Measurements from ENCODE around the gene LUC7L. TPM values are rescaled to one million over a fixed set of nuclear protein-coding genes. Genes with fewer than 3 reads are reported as not detected.
"Not testable (repeated sequence)": the region's sequence is repeated elsewhere in the genome, so short reads cannot be mapped to it uniquely, and the experiment has no call there.

LUC7L gene
- total RNA-seq, 4 donors from 2014 or later: 109 to 180 (median 123) TPM

DNA sequence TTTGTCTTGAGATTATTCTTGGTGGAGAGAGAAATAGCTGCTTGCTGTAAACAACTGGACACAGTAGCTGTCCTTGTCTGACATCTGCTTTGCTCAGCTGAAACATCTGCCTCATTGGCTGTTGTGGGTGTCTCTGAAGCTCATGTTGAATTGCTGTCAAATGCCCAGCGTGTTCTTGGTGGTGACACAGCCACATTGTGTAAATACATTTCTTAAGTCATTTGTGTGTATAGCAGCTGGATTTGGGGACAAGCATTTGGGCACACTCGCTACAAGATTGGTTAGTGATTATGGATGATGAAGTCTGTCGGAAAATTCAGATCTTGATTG, 10.7 kb upstream of the LUC7L start:
- TF ChIP-seq EP300 (IDR thresholded peaks at IDR 0.05) (peak in 1 of 2 donors; percentile 60), POLR2A (IDR thresholded peaks at IDR 0.05) (peak in 1 of 2 donors; percentile 19)
- TF ChIP-seq, protein P1, sequence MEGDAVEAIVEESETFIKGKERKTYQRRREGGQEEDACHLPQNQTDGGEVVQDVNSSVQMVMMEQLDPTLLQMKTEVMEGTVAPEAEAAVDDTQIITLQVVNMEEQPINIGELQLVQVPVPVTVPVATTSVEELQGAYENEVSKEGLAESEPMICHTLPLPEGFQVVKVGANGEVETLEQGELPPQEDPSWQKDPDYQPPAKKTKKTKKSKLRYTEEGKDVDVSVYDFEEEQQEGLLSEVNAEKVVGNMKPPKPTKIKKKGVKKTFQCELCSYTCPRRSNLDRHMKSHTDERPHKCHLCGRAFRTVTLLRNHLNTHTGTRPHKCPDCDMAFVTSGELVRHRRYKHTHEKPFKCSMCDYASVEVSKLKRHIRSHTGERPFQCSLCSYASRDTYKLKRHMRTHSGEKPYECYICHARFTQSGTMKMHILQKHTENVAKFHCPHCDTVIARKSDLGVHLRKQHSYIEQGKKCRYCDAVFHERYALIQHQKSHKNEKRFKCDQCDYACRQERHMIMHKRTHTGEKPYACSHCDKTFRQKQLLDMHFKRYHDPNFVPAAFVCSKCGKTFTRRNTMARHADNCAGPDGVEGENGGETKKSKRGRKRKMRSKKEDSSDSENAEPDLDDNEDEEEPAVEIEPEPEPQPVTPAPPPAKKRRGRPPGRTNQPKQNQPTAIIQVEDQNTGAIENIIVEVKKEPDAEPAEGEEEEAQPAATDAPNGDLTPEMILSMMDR (IDR thresholded peaks at IDR 0.05): no peak
- Histone ChIP-seq H3K27ac (peak overlapping the region; percentile 36 to 90 (median 61)), H3K27me3 (no peaks in the 10 kb centered on the region), H3K4me3 (no peak overlapping the region), H3K4me1 (peaks cover 0 to 40% (median 18%) of the 10 kb centered on the region in 4 donors), H3K36me3 (no peaks in the 10 kb centered on the region), H3K9me3 (no peaks in the 10 kb centered on the region)
- WGBS, 2 donors: 41 to 43% methylated on average over 3 of the region's 3 CpGs
- no peak for DNase-seq (ENCODE audit: low spot score in 2 of 2)

GRCh38 chr16:234468-235305, 5.4 kb upstream of the LUC7L start, which contains the start of gene FAM234A:
FAM234A (plus strand) TSS chr16:234821; CDS start chr16:254414, 19,593 bp downstream.
- peak; percentile 79 to 88 for TF ChIP-seq EP300 (IDR thresholded peaks at IDR 0.05)
- TF ChIP-seq POLR2A (IDR thresholded peaks at IDR 0.05): peak; percentile 96 to 99
- TF ChIP-seq, protein P1 (IDR thresholded peaks at IDR 0.05): peak; percentile 30 to 72 (median 42)
- H3K9me3 ChIP-seq: no peaks in the 10 kb centered on the region
- DNase-seq (ENCODE audit: low spot score in 2 of 2): peak; percentile 92 to 93
- H3K4me3 ChIP-seq: peak within 1 kb of the TSS; percentile 56 to 99 (median 92)
- no peaks in the 10 kb centered on the region for H3K27me3 ChIP-seq
- peaks cover 0 to 23% (median 8%) of the 10 kb centered on the region in 4 donors for H3K4me1 ChIP-seq
- WGBS, 2 donors: 0% methylated on average over 58 to 62 of the region's 85 CpGs
- H3K36me3 ChIP-seq: no peaks in the 10 kb centered on the region
- H3K27ac ChIP-seq: peak within 1 kb of the TSS; percentile 76 to 100 (median 99)

GRCh38 chr16:230949-231348, 1.7 kb upstream of the LUC7L start:
- 80 to 90% methylated on average over 22 of the region's 22 CpGs for WGBS, 2 donors
- H3K4me3 ChIP-seq: no peak overlapping the region
- H3K4me1 ChIP-seq: peaks cover 0 to 44% (median 18%) of the 10 kb centered on the region in 4 donors
- H3K27ac ChIP-seq: no peak overlapping the region
- DNase-seq (ENCODE audit: low spot score in 2 of 2): no peak
- peaks cover 0 to 15% (median 4%) of the 10 kb centered on the region in 3 donors for H3K36me3 ChIP-seq
- H3K27me3 ChIP-seq: no peaks in the 10 kb centered on the region
- TF ChIP-seq EP300 (IDR thresholded peaks at IDR 0.05) (no peak), POLR2A (IDR thresholded peaks at IDR 0.05) (no peak)
- TF ChIP-seq, protein P1 (IDR thresholded peaks at IDR 0.05): no peak
- H3K9me3 ChIP-seq: no peaks in the 10 kb centered on the region

- WGBS, 2 donors: 96% methylated on average over 18 of the region's 18 CpGs
- Histone ChIP-seq H3K36me3 (peaks cover 0 to 21% (median 9%) of the 10 kb centered on the region in 3 donors), H3K4me1 (peaks cover 0 to 38% (median 13%) of the 10 kb centered on the region in 4 donors)
- not testable (repeated sequence) for H3K27ac ChIP-seq; H3K4me3 ChIP-seq; DNase-seq (ENCODE audit: low spot score in 2 of 2); H3K27me3 ChIP-seq; H3K9me3 ChIP-seq
Observed at GRCh38 chr16:230351-230750, 1.1 kb upstream of the LUC7L start.

DNA sequence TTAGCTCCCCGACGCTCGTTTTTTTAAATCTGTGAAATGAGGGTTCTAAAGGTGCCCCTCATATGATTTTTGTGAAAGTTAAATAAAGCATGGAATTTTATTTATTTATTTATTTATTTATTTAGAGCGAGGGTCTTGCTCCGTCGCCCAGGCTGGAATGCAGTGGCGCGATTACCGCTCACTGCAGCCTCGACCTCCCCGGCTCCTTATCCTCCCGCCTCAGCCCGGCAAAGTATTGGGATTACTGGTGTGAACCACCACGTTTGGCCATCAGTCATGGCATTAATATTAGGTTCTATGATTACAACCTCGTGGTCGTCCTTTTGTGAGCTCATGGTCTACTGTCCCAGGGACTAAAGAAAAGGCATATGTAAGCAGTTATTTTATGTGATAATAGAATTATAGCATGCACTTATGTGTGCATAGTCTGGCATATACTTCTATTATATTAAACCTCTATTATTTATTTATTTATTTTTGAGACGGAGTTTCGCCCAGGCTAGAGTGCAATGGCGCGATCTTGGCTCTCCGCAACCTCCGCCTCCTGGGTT, 557 bp upstream of the LUC7L start:
- DNase-seq (ENCODE audit: low spot score in 2 of 2): no peak
- 81 to 84% methylated on average over 22 of the region's 22 CpGs for whole genome bisulfite sequencing, 2 donors
- H3K4me3 ChIP-seq: peak overlapping the region; percentile 75 to 96 (median 88)
- peaks cover 0 to 36% (median 12%) of the 10 kb centered on the region in 4 donors for H3K4me1 ChIP-seq
- H3K27me3 ChIP-seq: no peaks in the 10 kb centered on the region
- H3K9me3 ChIP-seq: no peaks in the 10 kb centered on the region
- peak overlapping the region; percentile 97 to 100 (median 98) for H3K27ac ChIP-seq
- no peak for TF ChIP-seq EP300 (IDR thresholded peaks at IDR 0.05)
- TF ChIP-seq POLR2A (IDR thresholded peaks at IDR 0.05): no peak
- TF ChIP-seq, protein P1 (IDR thresholded peaks at IDR 0.05): no peak
- peaks cover 0 to 27% (median 13%) of the 10 kb centered on the region in 3 donors for H3K36me3 ChIP-seq
